Measurements from ENCODE around the gene KSR1.

DNA sequence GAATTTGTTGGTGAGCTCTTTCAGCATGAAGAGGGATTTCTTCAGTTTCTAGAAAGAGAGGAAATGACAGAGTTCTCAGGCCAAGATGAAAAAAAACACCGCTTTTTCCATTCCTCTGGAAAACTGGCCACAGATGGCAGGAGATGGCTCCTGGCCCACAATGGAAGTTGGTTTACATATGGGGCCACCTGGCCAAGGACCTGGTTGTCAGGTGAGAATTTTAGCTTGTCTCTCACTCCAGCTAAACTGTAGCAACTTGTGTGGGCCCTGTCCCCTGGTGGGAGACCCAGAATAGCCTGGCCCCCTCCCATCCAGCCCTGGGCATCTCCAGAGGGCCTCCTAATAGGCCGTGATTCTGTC lies 208.3 kb downstream of the KSR1 start:
- TF ChIP-seq ZC3H10 (CRISPR knock-in tag; IDR thresholded peaks at IDR 0.05) (no peak), TCF4 (CRISPR knock-in tag; IDR thresholded peaks at IDR 0.05; ENCODE audit: borderline replicate concordance) (no peak), TOX (CRISPR knock-in tag; IDR thresholded peaks at IDR 0.05; ENCODE audit: borderline replicate concordance) (no peak), RARB (CRISPR knock-in tag; IDR thresholded peaks at IDR 0.05) (no peak), ISL1 (CRISPR knock-in tag; IDR thresholded peaks at IDR 0.05) (no peak), ZFP3 (CRISPR knock-in tag; IDR thresholded peaks at IDR 0.05) (no peak)

Measured in SK-N-SH treated with all-trans-retinoic acid at 6 μM for 48 hours (cell line).